GM19023 (cell line): Measurements from ENCODE around the gene THAP8.

Experiments
- ATAC-seq: cut with Tn5 transposase; IDR thresholded peaks from one replicate; pipeline ENCODE4 v1.9.1; 2021; ENCODE audit warnings: mild to moderate bottlenecking, moderate library complexity; ENCODE audit not compliant: unreplicated experiment

Gene THAP8

GRCh38 chr19:35995048-35995993 is 58.8 kb downstream of the THAP8 start, which contains the start of gene SDHAF1:
TSS of gene SDHAF1 (plus strand) at chr19:35995188. CDS start at chr19:35995275, 87 bp downstream.
- ATAC-seq: peak; percentile 70

GRCh38 chr19:35993923-35994598 is 60.0 kb downstream of the THAP8 start:
- no peak for ATAC-seq

GRCh38 chr19:35992907-35993765 is 60.9 kb downstream of the THAP8 start:
- ATAC-seq: no peak

- ATAC-seq: no peak
These were observed 62.2 kb downstream of the THAP8 start for GRCh38 chr19:35991731-35992450.

- no peak for ATAC-seq
These were observed 63.0 kb downstream of the THAP8 start for GRCh38 chr19:35990771-35991730.

- ATAC-seq: no peak
These were observed 63.9 kb downstream of the THAP8 start for GRCh38 chr19:35990156-35990555.

GRCh38 chr19:35988824-35989223 is 65.3 kb downstream of the THAP8 start:
- ATAC-seq: no peak

- no peak for ATAC-seq
These were observed 66.6 kb downstream of the THAP8 start for GRCh38 chr19:35987571-35987896.

- ATAC-seq: no peak
These were observed 67.2 kb downstream of the THAP8 start for GRCh38 chr19:35986664-35987570.

GRCh38 chr19:35986111-35986510 is 68.0 kb downstream of the THAP8 start:
- no peak for ATAC-seq
